ENCODE data around the gene WDR18. TPM values are rescaled to one million over a fixed set of nuclear protein-coding genes. Genes with fewer than 3 reads are reported as not detected.

WDR18 gene
- total RNA-seq, 1 experiment from 2014 or later: 44.0 TPM

GRCh38 chr19:1037621-1038064 lies 53.5 kb downstream of the WDR18 start:
- no peak for ATAC-seq
- Histone ChIP-seq H3K36me3 (ENCODE audit: control insufficient read depth, insufficient read depth, low read length) (peaks cover 6% of the 10 kb centered on the region; the same call in 1 of the 2 replicates), H3K9me3 (ENCODE audit: control insufficient read depth, insufficient read depth, low read depth, low read length) (no peaks in the 10 kb centered on the region), H3K27me3 (ENCODE audit: control insufficient read depth, insufficient read depth, low read length) (no peaks in the 10 kb centered on the region), H3K4me1 (ENCODE audit: control insufficient read depth, insufficient read depth, low read length) (peaks cover 12% of the 10 kb centered on the region), H3K27ac (ENCODE audit: low read length) (no peak overlapping the region), H3K4me3 (ENCODE audit: low read depth in 2 of 2, low read length in 2 of 2) (no peak overlapping the region)
- ChIA-PET CTCF (no interaction called here), POLR2A (no interaction called here)
- no TSS peak for BruUV-seq (replicated peaks)
- in situ Hi-C loops (cut with HindIII; ENCODE audit: low pct_unique_long_range_greater_than_20kb, low sequenced_read_pairs) (no loop called here), intact Hi-C loops (cut with micrococcal nuclease; ENCODE audit: unreplicated experiment) (no loop called here)
- no peak for DNase-seq (ENCODE audit: low read depth, low spot score)
- TF ChIP-seq POLR2AphosphoS5 (IDR thresholded peaks at IDR 0.05; ENCODE audit: low read depth, low read length) (no peak), SIN3A (IDR thresholded peaks at IDR 0.05; ENCODE audit: borderline replicate concordance, insufficient read depth, low read depth, low read length) (no peak), TCF7L2 (IDR thresholded peaks at IDR 0.05; ENCODE audit: low read depth, low read length) (no peak)
- TF ChIP-seq, protein P1, sequence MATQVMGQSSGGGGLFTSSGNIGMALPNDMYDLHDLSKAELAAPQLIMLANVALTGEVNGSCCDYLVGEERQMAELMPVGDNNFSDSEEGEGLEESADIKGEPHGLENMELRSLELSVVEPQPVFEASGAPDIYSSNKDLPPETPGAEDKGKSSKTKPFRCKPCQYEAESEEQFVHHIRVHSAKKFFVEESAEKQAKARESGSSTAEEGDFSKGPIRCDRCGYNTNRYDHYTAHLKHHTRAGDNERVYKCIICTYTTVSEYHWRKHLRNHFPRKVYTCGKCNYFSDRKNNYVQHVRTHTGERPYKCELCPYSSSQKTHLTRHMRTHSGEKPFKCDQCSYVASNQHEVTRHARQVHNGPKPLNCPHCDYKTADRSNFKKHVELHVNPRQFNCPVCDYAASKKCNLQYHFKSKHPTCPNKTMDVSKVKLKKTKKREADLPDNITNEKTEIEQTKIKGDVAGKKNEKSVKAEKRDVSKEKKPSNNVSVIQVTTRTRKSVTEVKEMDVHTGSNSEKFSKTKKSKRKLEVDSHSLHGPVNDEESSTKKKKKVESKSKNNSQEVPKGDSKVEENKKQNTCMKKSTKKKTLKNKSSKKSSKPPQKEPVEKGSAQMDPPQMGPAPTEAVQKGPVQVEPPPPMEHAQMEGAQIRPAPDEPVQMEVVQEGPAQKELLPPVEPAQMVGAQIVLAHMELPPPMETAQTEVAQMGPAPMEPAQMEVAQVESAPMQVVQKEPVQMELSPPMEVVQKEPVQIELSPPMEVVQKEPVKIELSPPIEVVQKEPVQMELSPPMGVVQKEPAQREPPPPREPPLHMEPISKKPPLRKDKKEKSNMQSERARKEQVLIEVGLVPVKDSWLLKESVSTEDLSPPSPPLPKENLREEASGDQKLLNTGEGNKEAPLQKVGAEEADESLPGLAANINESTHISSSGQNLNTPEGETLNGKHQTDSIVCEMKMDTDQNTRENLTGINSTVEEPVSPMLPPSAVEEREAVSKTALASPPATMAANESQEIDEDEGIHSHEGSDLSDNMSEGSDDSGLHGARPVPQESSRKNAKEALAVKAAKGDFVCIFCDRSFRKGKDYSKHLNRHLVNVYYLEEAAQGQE (IDR thresholded peaks at IDR 0.05; ENCODE audit: insufficient read depth in 1 of 2, low read depth in 2 of 2, low read length in 1 of 2): no peak
- TF ChIP-seq, protein P2, sequence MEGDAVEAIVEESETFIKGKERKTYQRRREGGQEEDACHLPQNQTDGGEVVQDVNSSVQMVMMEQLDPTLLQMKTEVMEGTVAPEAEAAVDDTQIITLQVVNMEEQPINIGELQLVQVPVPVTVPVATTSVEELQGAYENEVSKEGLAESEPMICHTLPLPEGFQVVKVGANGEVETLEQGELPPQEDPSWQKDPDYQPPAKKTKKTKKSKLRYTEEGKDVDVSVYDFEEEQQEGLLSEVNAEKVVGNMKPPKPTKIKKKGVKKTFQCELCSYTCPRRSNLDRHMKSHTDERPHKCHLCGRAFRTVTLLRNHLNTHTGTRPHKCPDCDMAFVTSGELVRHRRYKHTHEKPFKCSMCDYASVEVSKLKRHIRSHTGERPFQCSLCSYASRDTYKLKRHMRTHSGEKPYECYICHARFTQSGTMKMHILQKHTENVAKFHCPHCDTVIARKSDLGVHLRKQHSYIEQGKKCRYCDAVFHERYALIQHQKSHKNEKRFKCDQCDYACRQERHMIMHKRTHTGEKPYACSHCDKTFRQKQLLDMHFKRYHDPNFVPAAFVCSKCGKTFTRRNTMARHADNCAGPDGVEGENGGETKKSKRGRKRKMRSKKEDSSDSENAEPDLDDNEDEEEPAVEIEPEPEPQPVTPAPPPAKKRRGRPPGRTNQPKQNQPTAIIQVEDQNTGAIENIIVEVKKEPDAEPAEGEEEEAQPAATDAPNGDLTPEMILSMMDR (IDR thresholded peaks at IDR 0.05): no peak

DNA sequence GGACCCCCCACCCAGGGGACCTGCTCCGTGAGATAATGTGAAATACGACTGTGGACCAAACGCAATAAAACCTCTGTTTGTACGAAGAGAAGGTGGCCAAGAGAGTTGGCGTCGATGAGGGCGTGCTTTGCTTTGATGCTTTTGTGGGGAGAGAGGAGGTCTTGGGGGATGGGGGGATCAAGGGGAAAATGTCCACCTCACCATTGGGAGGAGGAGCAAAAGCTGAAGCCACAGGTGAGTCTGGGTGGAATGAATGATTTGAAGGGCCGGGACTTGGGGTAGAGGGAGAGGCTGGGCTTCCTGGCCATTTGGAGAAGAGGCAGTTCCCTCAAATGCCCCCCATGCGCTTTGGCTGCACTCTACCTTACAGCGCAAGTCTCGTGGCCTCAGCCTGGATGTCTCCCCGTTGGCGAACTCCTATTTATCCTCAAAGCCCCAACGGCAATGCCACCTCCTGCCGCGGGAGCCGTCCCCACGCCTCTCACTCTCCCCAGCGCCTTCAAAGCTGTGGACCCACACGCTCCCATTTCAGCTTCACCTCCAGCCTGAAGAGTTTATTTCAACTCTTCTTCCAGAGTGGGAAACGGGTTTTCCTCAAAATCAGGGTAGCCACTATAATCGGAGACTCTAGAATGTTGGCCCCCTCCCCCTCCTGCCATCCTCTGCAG lies 55.0 kb downstream of the WDR18 start:
- in situ Hi-C loops (cut with HindIII; ENCODE audit: low pct_unique_long_range_greater_than_20kb, low sequenced_read_pairs) (no loop called here), intact Hi-C loops (cut with micrococcal nuclease; ENCODE audit: unreplicated experiment) (no loop called here)
- DNase-seq (ENCODE audit: low read depth, low spot score): no peak
- ChIA-PET CTCF (no interaction called here), POLR2A (interaction anchor here (0.6 kb wide), 1 partner anchor 11 kb away, joined by 9 read pairs; no protein-coding TSS in a partner anchor)
- Histone ChIP-seq H3K27ac (ENCODE audit: low read length) (peak overlapping the region; percentile 82), H3K4me1 (ENCODE audit: control insufficient read depth, insufficient read depth, low read length) (peaks cover 19% of the 10 kb centered on the region), H3K9me3 (ENCODE audit: control insufficient read depth, insufficient read depth, low read depth, low read length) (no peaks in the 10 kb centered on the region), H3K4me3 (ENCODE audit: low read depth in 2 of 2, low read length in 2 of 2) (peak overlapping the region; percentile 46 to 63), H3K36me3 (ENCODE audit: control insufficient read depth, insufficient read depth, low read length) (peaks cover 6% of the 10 kb centered on the region; the same call in 1 of the 2 replicates), H3K27me3 (ENCODE audit: control insufficient read depth, insufficient read depth, low read length) (no peaks in the 10 kb centered on the region)
- ATAC-seq: peak; percentile 20; the same call in 1 of the 2 replicates
- TF ChIP-seq, protein P2 (IDR thresholded peaks at IDR 0.05): no peak
- TF ChIP-seq POLR2AphosphoS5 (IDR thresholded peaks at IDR 0.05; ENCODE audit: low read depth, low read length) (0 out of 2 replicates have a peak, but pooled peaks have one; percentile 4), SIN3A (IDR thresholded peaks at IDR 0.05; ENCODE audit: borderline replicate concordance, insufficient read depth, low read depth, low read length) (no peak), TCF7L2 (IDR thresholded peaks at IDR 0.05; ENCODE audit: low read depth, low read length) (no peak)
- TF ChIP-seq, protein P1 (IDR thresholded peaks at IDR 0.05; ENCODE audit: insufficient read depth in 1 of 2, low read depth in 2 of 2, low read length in 1 of 2): no peak
- BruUV-seq (replicated peaks): no TSS peak
